ENCODE measurements around the gene RNF40.
A peak's percentile ranks its signal among the peaks of the same experiment; 100 is the strongest.

The RNF40 gene

GRCh38 chr16:30760577-30761426 lies 1.3 kb upstream of the RNF40 start:
- H3K4me1 ChIP-seq (ENCODE audit: insufficient read depth, low read length), result peaks cover 24% of the 10 kb centered on the region
- H2AFZ ChIP-seq (ENCODE audit: low read depth, low read length), result peak overlapping the region; percentile 64
- peak overlapping the region; percentile 90 for H3K4me3 ChIP-seq (ENCODE audit: low read length)
- no peaks in the 10 kb centered on the region for H3K9me3 ChIP-seq (ENCODE audit: low read length)
- no peaks in the 10 kb centered on the region for H3K27me3 ChIP-seq (ENCODE audit: insufficient read depth, low read length)
- peaks cover 65% of the 10 kb centered on the region for H3K36me3 ChIP-seq (ENCODE audit: insufficient read depth, low read length)

DNA sequence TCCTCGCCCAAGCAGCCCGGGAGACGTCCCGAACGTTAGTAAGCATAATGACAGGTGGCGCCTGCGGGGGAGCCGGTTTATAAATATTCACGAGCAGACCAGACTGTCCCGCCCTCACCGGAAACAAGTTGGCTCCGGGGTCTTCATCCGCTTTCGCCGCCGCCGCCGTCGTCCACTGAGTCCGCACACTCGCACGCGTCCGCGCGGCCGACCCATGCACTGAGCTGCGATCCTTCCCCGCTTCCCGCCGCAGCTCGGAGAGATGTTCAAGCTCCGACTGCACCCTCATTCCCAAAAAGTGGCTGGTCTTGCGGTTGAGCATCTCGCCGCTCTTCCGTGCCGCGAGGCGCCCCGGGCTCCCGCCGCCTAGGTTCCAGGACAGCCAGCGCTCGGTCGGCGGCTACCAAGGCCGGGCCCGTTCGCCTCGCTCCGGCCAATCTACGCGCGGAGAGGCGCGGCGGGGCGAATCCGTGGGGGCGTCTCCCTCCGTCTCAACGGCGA lies 645 bp upstream of the RNF40 start:
- H3K4me1 ChIP-seq (ENCODE audit: insufficient read depth, low read length), result peaks cover 24% of the 10 kb centered on the region
- peaks cover 65% of the 10 kb centered on the region for H3K36me3 ChIP-seq (ENCODE audit: insufficient read depth, low read length)
- peak overlapping the region; percentile 90 for H3K4me3 ChIP-seq (ENCODE audit: low read length)
- no peaks in the 10 kb centered on the region for H3K9me3 ChIP-seq (ENCODE audit: low read length)
- peak overlapping the region; percentile 64 for H2AFZ ChIP-seq (ENCODE audit: low read depth, low read length)
- H3K27me3 ChIP-seq (ENCODE audit: insufficient read depth, low read length), result no peaks in the 10 kb centered on the region

DNA sequence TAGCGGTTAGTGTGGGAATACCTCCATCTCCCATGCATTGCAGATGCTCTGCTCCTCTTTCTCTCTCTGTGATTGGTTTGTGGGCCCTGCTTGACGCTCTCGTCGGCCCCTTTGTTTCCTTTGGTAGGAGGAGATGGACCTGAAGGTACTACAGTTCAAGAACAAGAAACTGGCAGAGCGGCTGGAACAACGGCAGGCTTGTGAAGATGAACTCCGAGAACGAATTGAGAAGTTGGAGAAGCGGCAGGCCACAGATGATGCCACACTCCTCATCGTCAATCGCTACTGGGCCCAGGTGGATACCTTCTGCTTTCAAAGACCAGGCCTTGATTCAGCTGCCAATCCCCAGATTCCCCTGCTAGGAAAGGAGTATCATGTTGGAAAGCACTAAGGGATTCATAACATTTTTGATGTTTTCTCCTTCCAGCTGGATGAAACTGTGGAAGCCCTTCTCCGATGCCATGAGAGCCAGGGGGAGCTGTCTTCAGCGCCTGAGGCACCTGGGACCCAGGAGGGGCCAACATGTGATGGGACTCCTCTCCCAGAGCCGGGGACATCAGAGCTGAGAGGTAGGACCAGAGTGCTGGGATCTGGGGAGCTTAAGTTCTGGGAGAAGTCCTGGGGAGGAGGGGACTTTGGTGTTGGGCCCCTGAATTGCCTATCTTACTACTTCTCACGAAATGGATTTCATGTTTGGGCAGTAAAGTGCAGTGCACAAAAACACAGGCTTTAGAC lies 1.0 kb downstream of the RNF40 start:
- Histone ChIP-seq H3K27me3 (ENCODE audit: insufficient read depth, low read length) (no peaks in the 10 kb centered on the region), H3K4me1 (ENCODE audit: insufficient read depth, low read length) (peaks cover 24% of the 10 kb centered on the region), H3K36me3 (ENCODE audit: insufficient read depth, low read length) (peaks cover 69% of the 10 kb centered on the region), H3K9me3 (ENCODE audit: low read length) (no peaks in the 10 kb centered on the region), H2AFZ (ENCODE audit: low read depth, low read length) (no peak overlapping the region), H3K4me3 (ENCODE audit: low read length) (peak overlapping the region; percentile 90)

DNA sequence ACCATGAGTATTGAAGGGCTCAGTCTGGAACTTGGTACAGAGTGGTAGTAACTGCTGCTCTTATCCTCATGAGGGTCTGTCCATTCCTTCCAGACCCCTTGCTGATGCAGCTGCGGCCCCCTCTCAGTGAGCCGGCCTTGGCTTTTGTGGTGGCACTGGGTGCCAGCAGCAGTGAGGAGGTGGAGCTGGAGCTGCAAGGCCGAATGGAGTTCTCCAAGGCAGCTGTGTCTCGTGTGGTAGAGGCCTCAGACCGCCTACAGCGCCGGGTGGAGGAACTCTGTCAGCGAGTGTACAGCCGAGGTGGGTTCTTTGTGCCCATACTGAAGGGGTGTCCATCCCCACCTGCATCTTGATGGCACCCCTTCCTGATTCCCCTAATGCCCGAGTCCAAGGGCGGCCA lies 2.0 kb downstream of the RNF40 start:
- Histone ChIP-seq H3K36me3 (ENCODE audit: insufficient read depth, low read length) (peaks cover 74% of the 10 kb centered on the region), H2AFZ (ENCODE audit: low read depth, low read length) (no peak overlapping the region)

DNA sequence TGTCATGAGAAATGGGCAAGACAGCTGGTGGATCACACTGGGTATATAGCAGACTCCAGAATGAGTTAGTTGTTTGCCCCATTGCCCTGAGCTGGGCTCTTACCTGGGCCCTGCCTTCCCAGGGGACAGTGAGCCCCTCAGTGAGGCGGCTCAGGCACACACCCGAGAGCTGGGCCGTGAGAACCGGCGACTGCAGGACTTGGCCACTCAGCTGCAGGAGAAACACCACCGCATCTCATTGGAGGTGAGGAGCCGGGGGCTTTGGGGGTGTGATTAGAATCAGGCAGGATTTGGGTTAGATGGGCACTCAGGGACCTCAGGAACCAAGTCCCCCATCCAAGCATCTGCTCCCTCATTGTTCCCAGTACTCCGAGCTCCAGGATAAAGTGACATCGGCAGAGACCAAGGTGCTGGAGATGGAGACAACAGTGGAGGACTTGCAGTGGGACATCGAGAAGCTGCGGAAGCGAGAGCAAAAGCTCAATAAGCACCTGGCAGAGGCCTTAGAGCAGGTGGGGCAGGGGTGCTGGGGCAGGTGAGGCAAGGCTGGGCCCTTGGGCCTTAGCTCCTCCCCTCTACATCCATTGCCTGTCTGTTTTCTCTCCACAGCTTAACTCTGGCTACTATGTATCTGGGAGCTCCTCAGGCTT lies 2.8 kb downstream of the RNF40 start:
- Histone ChIP-seq H3K4me3 (ENCODE audit: low read length) (no peak overlapping the region), H3K4me1 (ENCODE audit: insufficient read depth, low read length) (peaks cover 24% of the 10 kb centered on the region), H2AFZ (ENCODE audit: low read depth, low read length) (no peak overlapping the region), H3K27me3 (ENCODE audit: insufficient read depth, low read length) (no peaks in the 10 kb centered on the region), H3K36me3 (ENCODE audit: insufficient read depth, low read length) (peaks cover 76% of the 10 kb centered on the region), H3K9me3 (ENCODE audit: low read length) (no peaks in the 10 kb centered on the region)

More for the DNA sequence above, 2.0 kb downstream of the RNF40 start:
- H3K4me3 ChIP-seq (ENCODE audit: low read length), result no peak overlapping the region
- no peaks in the 10 kb centered on the region for H3K27me3 ChIP-seq (ENCODE audit: insufficient read depth, low read length)
- H3K9me3 ChIP-seq (ENCODE audit: low read length), result no peaks in the 10 kb centered on the region
- peaks cover 24% of the 10 kb centered on the region for H3K4me1 ChIP-seq (ENCODE audit: insufficient read depth, low read length)

DNA sequence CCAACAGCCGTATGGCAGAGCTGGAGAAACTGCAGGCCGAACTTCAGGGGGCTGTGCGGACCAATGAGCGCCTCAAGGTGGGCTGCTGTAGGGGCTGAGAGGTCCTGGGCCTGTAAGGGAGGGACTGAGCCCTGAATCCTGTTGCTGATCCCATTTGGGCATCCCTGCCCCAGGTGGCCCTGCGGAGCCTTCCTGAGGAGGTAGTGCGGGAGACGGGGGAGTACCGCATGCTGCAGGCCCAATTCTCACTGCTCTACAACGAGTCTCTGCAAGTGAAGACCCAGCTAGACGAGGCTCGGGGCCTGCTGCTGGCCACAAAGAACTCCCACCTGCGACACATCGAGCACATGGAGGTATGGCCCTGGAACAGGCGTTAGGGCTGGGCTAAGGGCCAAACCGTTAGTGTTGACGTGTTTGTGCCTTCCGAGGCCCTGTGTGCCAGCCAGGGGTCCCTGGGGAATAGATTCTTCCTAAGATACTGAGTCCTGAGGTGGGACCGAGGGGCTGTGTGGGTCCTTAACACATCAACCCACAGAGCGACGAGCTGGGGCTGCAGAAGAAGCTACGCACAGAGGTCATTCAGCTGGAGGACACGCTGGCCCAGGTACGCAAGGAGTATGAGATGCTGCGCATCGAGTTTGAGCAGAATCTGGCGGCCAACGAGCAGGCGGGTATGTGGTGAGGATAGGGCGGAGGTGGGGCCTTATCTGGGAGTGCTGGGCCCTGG lies 4.2 kb downstream of the RNF40 start:
- peaks cover 12% of the 10 kb centered on the region for H3K4me1 ChIP-seq (ENCODE audit: insufficient read depth, low read length)
- no peak overlapping the region for H2AFZ ChIP-seq (ENCODE audit: low read depth, low read length)
- H3K9me3 ChIP-seq (ENCODE audit: low read length), result no peaks in the 10 kb centered on the region
- no peak overlapping the region for H3K4me3 ChIP-seq (ENCODE audit: low read length)
- peaks cover 82% of the 10 kb centered on the region for H3K36me3 ChIP-seq (ENCODE audit: insufficient read depth, low read length)
- H3K27me3 ChIP-seq (ENCODE audit: insufficient read depth, low read length), result no peaks in the 10 kb centered on the region

- no peaks in the 10 kb centered on the region for H3K9me3 ChIP-seq (ENCODE audit: low read length)
- H3K4me3 ChIP-seq (ENCODE audit: low read length), result no peak overlapping the region
- H2AFZ ChIP-seq (ENCODE audit: low read depth, low read length), result no peak overlapping the region
- H3K36me3 ChIP-seq (ENCODE audit: insufficient read depth, low read length), result peaks cover 87% of the 10 kb centered on the region
- no peaks in the 10 kb centered on the region for H3K27me3 ChIP-seq (ENCODE audit: insufficient read depth, low read length)
- H3K4me1 ChIP-seq (ENCODE audit: insufficient read depth, low read length), result peaks cover 12% of the 10 kb centered on the region
Measured at GRCh38 chr16:30766933-30767284, 4.8 kb downstream of the RNF40 start.

DNA sequence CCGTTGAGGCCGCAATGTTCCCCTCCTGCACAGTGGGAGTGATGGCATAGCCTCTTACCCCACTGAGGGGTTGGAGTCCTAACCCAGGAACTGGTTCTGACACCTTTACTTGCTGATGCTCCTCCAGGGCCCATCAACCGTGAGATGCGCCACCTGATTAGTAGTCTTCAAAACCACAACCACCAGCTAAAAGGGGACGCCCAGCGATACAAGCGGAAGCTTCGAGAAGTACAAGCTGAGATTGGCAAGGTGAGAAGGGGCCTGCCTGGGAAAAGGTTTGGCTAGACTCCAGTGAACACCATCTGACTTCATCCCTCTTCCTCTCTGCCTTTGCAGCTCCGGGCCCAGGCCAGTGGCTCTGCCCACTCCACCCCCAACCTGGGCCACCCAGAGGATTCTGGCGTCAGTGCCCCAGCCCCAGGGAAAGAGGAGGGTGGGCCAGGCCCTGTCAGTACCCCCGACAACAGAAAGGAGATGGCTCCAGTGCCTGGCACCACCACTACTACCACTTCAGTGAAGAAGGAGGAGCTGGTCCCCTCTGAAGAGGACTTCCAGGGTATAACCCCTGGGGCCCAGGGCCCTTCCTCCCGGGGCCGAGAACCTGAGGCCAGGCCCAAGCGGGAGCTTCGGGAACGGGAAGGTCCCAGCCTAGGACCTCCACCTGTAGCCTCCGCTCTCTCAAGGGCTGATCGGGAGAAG lies 5.8 kb downstream of the RNF40 start:
- H3K4me3 ChIP-seq (ENCODE audit: low read length), result no peak overlapping the region
- no peaks in the 10 kb centered on the region for H3K27me3 ChIP-seq (ENCODE audit: insufficient read depth, low read length)
- H3K36me3 ChIP-seq (ENCODE audit: insufficient read depth, low read length), result peaks cover 97% of the 10 kb centered on the region
- H3K9me3 ChIP-seq (ENCODE audit: low read length), result no peaks in the 10 kb centered on the region
- H2AFZ ChIP-seq (ENCODE audit: low read depth, low read length), result no peak overlapping the region
- peaks cover 7% of the 10 kb centered on the region for H3K4me1 ChIP-seq (ENCODE audit: insufficient read depth, low read length)

DNA sequence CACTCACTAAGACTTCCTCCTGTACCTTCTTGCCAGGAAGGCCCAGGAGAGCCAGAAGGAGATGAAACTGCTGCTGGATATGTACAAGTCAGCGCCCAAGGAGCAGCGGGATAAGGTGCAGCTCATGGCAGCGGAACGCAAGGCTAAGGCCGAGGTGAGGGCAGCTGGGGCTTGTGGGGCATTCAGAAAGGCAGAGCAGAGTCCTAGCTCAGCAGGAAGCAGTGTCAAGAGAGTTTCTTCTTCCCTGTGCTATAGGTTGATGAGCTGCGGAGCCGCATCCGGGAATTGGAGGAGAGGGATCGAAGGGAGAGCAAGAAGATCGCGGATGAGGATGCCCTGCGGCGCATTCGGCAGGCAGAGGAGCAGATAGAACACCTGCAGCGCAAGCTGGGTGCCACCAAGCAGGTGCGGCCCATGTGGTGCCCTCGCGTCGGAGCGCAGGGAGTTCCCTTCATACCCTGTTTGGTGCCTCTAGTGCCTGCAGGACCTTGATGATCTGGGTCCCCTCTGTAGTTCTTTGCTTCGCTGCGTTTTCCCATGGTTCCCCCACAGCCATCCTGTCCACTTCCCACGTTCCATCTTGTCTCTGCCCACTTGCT lies 6.6 kb downstream of the RNF40 start:
- no peaks in the 10 kb centered on the region for H3K9me3 ChIP-seq (ENCODE audit: low read length)
- H2AFZ ChIP-seq (ENCODE audit: low read depth, low read length), result no peak overlapping the region
- no peaks in the 10 kb centered on the region for H3K27me3 ChIP-seq (ENCODE audit: insufficient read depth, low read length)
- H3K4me3 ChIP-seq (ENCODE audit: low read length), result no peak overlapping the region
- peaks cover 98% of the 10 kb centered on the region for H3K36me3 ChIP-seq (ENCODE audit: insufficient read depth, low read length)
- H3K4me1 ChIP-seq (ENCODE audit: insufficient read depth, low read length), result no peaks in the 10 kb centered on the region

GRCh38 chr16:30769379-30770089 lies 7.4 kb downstream of the RNF40 start:
- Histone ChIP-seq H2AFZ (ENCODE audit: low read depth, low read length) (no peak overlapping the region), H3K9me3 (ENCODE audit: low read length) (no peaks in the 10 kb centered on the region), H3K4me3 (ENCODE audit: low read length) (no peak overlapping the region), H3K27me3 (ENCODE audit: insufficient read depth, low read length) (no peaks in the 10 kb centered on the region), H3K4me1 (ENCODE audit: insufficient read depth, low read length) (peaks cover 3% of the 10 kb centered on the region), H3K36me3 (ENCODE audit: insufficient read depth, low read length) (peaks cover 96% of the 10 kb centered on the region)

DNA sequence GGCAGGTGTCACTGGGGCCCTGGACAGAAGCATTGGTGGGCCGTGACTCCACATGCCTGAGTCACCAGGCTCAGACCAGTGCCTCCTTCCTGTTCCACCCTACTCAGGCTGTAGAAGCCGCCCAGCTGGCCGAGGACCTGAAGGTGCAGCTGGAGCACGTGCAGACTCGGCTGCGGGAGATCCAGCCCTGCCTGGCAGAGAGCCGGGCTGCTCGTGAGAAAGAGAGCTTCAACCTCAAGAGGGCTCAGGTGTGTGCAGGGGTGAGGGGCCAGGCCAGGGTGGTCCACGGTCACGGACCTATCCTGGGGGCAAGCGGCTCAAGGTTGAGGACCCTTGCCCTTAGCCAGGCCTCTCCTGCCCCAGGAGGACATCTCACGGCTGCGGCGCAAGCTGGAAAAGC lies 9.6 kb downstream of the RNF40 start:
- Histone ChIP-seq H2AFZ (ENCODE audit: low read depth, low read length) (no peak overlapping the region), H3K9me3 (ENCODE audit: low read length) (no peaks in the 10 kb centered on the region), H3K4me1 (ENCODE audit: insufficient read depth, low read length) (peaks cover 11% of the 10 kb centered on the region), H3K27me3 (ENCODE audit: insufficient read depth, low read length) (no peaks in the 10 kb centered on the region), H3K36me3 (ENCODE audit: insufficient read depth, low read length) (peaks cover 74% of the 10 kb centered on the region), H3K4me3 (ENCODE audit: low read length) (no peak overlapping the region)
